ENCODE results near the gene SURF2. TPM values are rescaled to one million over a fixed set of nuclear protein-coding genes. Genes with fewer than 3 reads are reported as not detected.

SURF2 gene
- polyA plus RNA-seq, 1 experiment, result 9.9 TPM

DNA sequence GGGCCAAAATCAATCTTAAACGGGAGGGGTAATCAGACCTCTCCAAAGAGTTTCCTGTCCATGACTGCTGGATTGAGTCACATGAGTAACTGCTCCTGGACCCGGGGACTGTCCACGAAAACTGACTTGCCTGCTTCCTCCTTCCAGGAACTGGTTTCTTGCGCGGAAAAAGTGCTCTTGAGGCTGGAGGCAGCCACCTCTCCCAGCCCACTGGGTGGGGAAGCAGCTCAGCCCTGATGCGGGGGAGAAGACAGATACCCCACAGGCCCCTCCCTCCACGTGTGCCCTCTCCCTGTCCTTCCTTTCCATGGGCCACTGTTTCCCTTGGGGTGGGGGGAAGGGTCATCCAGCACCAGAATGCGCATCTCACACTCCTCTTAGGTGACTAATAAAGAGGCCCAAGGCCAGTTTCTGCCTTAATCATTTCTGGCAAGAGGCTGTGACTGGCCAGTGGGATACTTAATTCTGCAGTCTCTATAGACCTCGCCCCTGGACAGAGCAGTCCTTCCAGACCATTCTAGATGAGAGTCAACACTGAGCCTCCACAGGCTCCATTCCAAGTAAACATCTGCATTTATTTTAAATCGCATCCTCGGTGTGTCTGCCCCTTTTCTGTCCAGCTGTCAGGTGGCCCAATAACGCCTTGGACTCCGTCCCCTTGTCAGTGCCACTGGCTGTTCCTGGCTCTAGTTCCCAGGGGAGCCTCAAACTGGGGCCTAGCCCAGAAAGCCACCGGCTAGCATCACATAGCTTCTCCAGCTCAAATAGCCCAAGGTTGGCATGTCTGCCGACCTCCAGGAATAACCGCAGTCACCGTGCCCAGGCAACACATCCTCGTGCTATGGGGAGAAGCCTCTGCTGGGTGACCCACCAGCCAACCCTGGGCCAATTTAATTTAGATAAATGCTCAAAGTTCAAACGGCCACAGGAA, 49.4 kb downstream of the SURF2 start:
- ChIA-PET CTCF (interaction anchor here (0.6 to 3.2 kb wide), 5 partner anchors 29 to 81 kb away, joined by 3 to 13 read pairs (median 4); partner anchors contain the start of genes SLC2A6 and STKLD1), POLR2A (no interaction called here)
- DNase-seq (ENCODE audit: low read depth, low spot score), result no peak
- TF ChIP-seq, protein P1, sequence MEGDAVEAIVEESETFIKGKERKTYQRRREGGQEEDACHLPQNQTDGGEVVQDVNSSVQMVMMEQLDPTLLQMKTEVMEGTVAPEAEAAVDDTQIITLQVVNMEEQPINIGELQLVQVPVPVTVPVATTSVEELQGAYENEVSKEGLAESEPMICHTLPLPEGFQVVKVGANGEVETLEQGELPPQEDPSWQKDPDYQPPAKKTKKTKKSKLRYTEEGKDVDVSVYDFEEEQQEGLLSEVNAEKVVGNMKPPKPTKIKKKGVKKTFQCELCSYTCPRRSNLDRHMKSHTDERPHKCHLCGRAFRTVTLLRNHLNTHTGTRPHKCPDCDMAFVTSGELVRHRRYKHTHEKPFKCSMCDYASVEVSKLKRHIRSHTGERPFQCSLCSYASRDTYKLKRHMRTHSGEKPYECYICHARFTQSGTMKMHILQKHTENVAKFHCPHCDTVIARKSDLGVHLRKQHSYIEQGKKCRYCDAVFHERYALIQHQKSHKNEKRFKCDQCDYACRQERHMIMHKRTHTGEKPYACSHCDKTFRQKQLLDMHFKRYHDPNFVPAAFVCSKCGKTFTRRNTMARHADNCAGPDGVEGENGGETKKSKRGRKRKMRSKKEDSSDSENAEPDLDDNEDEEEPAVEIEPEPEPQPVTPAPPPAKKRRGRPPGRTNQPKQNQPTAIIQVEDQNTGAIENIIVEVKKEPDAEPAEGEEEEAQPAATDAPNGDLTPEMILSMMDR (IDR thresholded peaks at IDR 0.05; ENCODE audit: low read depth, low read length), result no peak
- H3K27me3 ChIP-seq (ENCODE audit: control insufficient read depth, insufficient read depth, low read length), result no peaks in the 10 kb centered on the region
- H3K27ac ChIP-seq (ENCODE audit: low read depth, low read length), result no peak overlapping the region
- no peaks in the 10 kb centered on the region; the same call in 1 of the 2 replicates for H3K9me3 ChIP-seq (ENCODE audit: control insufficient read depth, insufficient read depth, low read length)
- H3K4me3 ChIP-seq (ENCODE audit: low read depth, low read length), result no peak overlapping the region

- Histone ChIP-seq H3K27me3 (ENCODE audit: control insufficient read depth, insufficient read depth, low read length) (no peaks in the 10 kb centered on the region), H3K4me3 (ENCODE audit: low read depth, low read length) (no peak overlapping the region), H3K9me3 (ENCODE audit: control insufficient read depth, insufficient read depth, low read length) (no peaks in the 10 kb centered on the region; the same call in 1 of the 2 replicates), H3K27ac (ENCODE audit: low read depth, low read length) (no peak overlapping the region)
- TF ChIP-seq, protein P1 (IDR thresholded peaks at IDR 0.05; ENCODE audit: low read depth, low read length), result peak; percentile 93
- ChIA-PET CTCF (interaction anchor here (0.6 to 3.2 kb wide), 5 partner anchors 30 to 80 kb away, joined by 3 to 13 read pairs (median 4); partner anchors contain the start of genes SLC2A6 and STKLD1), POLR2A (no interaction called here)
- peak; percentile 47 for DNase-seq (ENCODE audit: low read depth, low spot score)
These were observed 50.3 kb downstream of the SURF2 start for GRCh38 chr9:133406480-133407307.

- POLR2A ChIA-PET, result no interaction called here
- DNase-seq (ENCODE audit: low read depth, low spot score), result no peak
- no peaks in the 10 kb centered on the region; the same call in 1 of the 2 replicates for H3K9me3 ChIP-seq (ENCODE audit: control insufficient read depth, insufficient read depth, low read length)
- TF ChIP-seq, protein P1 (IDR thresholded peaks at IDR 0.05; ENCODE audit: low read depth, low read length), result no peak
- no peak overlapping the region for H3K27ac ChIP-seq (ENCODE audit: low read depth, low read length)
- no peaks in the 10 kb centered on the region for H3K27me3 ChIP-seq (ENCODE audit: control insufficient read depth, insufficient read depth, low read length)
- CTCF ChIA-PET, result no interaction called here
- no peak overlapping the region for H3K4me3 ChIP-seq (ENCODE audit: low read depth, low read length)
These were observed 51.7 kb downstream of the SURF2 start for GRCh38 chr9:133408042-133408441.

Small RNA genes lying within 50 kb of the gene (small RNA-seq; reads per million reads assigned to genes)
- gene RF00019 (ENCODE audit: insufficient read length, low read depth), result not detected
- not detected for gene SNORD24 (ENCODE audit: insufficient read length, low read depth)
- not detected for gene SNORD36A (ENCODE audit: insufficient read length, low read depth)
- gene SNORD36B (ENCODE audit: insufficient read length, low read depth), result not detected
- gene SNORD36C (ENCODE audit: insufficient read length, low read depth), result not detected

Other genes with a start within 250 kb of the SURF2 start
- gene RALGDS, start 235.3 kb upstream of the SURF2 start, polyA plus RNA-seq (2011; rRNA removed), result 19.1 and 25.4 TPM in 2 replicates
- 3.5 TPM in 2 replicates for gene GBGT1, start 192.6 kb upstream of the SURF2 start, polyA plus RNA-seq (2011; rRNA removed)
- not detected in 2 replicates for gene OBP2B, start 147.3 kb upstream of the SURF2 start, polyA plus RNA-seq (2011; rRNA removed)
- not detected in 2 replicates for gene ABO, start 81.3 kb upstream of the SURF2 start, polyA plus RNA-seq (2011; rRNA removed)
- 6.2 and 8.5 TPM in 2 replicates for gene SURF6, start 20.4 kb upstream of the SURF2 start, polyA plus RNA-seq (2011; rRNA removed)
- gene MED22, start 8.4 kb upstream of the SURF2 start, polyA plus RNA-seq (2011; rRNA removed), result 14.1 and 20.2 TPM in 2 replicates
- 2,708 and 3,305 TPM in 2 replicates for gene RPL7A, start 8.3 kb upstream of the SURF2 start, polyA plus RNA-seq (2011; rRNA removed)
- 28.2 and 29.9 TPM in 2 replicates for gene SURF1, start 63 bp upstream of the SURF2 start, polyA plus RNA-seq (2011; rRNA removed)
- gene SURF4, start 19.5 kb downstream of the SURF2 start, polyA plus RNA-seq (2011; rRNA removed), result 293 and 296 TPM in 2 replicates
- gene STKLD1, start 19.8 kb downstream of the SURF2 start, polyA plus RNA-seq (2011; rRNA removed), result 0.95 and 1.4 TPM in 2 replicates
- 19.4 and 21.0 TPM in 2 replicates for gene REXO4, start 61.5 kb downstream of the SURF2 start, polyA plus RNA-seq (2011; rRNA removed)
- 0.86 and 0.94 TPM in 2 replicates for gene ADAMTS13, start 65.8 kb downstream of the SURF2 start, polyA plus RNA-seq (2011; rRNA removed)
- 9.2 and 10.3 TPM in 2 replicates for gene CACFD1, start 103.4 kb downstream of the SURF2 start, polyA plus RNA-seq (2011; rRNA removed)
- gene SLC2A6, start 122.5 kb downstream of the SURF2 start, polyA plus RNA-seq (2011; rRNA removed), result 1.7 and 2.3 TPM in 2 replicates
- not detected in 2 replicates for gene MYMK, start 168.4 kb downstream of the SURF2 start, polyA plus RNA-seq (2011; rRNA removed)
- not detected in 2 replicates for gene ADAMTSL2, start 178.2 kb downstream of the SURF2 start, polyA plus RNA-seq (2011; rRNA removed)

Data from AG04450 (cell line).